ENCODE results near the gene GRM3. TPM values are rescaled to one million over a fixed set of nuclear protein-coding genes. Genes with fewer than 3 reads are reported as not detected.

GRM3 gene
- total RNA-seq, 1 experiment from 2014 or later: not detected

- Mint-ChIP-seq H3K27ac (ENCODE audit: unreplicated experiment) (no peak overlapping the region), H3K36me3 (ENCODE audit: insufficient read depth, unreplicated experiment) (no peaks in the 10 kb centered on the region), H3K27me3 (ENCODE audit: unreplicated experiment) (no peaks in the 10 kb centered on the region), H3K4me3 (ENCODE audit: low read depth, unreplicated experiment) (no peak overlapping the region), H3K9me3 (ENCODE audit: low read depth, unreplicated experiment) (no peaks in the 10 kb centered on the region), H3K4me1 (ENCODE audit: low read depth, unreplicated experiment) (no peaks in the 10 kb centered on the region)
- DNase-seq: no peak
- CTCF ChIA-PET: no interaction called here
- no TSS peak for BruUV-seq (replicated peaks)
- TF ChIP-seq, protein P1, sequence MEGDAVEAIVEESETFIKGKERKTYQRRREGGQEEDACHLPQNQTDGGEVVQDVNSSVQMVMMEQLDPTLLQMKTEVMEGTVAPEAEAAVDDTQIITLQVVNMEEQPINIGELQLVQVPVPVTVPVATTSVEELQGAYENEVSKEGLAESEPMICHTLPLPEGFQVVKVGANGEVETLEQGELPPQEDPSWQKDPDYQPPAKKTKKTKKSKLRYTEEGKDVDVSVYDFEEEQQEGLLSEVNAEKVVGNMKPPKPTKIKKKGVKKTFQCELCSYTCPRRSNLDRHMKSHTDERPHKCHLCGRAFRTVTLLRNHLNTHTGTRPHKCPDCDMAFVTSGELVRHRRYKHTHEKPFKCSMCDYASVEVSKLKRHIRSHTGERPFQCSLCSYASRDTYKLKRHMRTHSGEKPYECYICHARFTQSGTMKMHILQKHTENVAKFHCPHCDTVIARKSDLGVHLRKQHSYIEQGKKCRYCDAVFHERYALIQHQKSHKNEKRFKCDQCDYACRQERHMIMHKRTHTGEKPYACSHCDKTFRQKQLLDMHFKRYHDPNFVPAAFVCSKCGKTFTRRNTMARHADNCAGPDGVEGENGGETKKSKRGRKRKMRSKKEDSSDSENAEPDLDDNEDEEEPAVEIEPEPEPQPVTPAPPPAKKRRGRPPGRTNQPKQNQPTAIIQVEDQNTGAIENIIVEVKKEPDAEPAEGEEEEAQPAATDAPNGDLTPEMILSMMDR (IDR thresholded peaks at IDR 0.05; ENCODE audit: unreplicated experiment): no peak
- intact Hi-C loops (cut with micrococcal nuclease; ENCODE audit: unreplicated experiment): no loop called here
Measured at GRCh38 chr7:86708031-86708680, 64.4 kb downstream of the GRM3 start.

- no peak overlapping the region for H3K27ac Mint-ChIP-seq (ENCODE audit: unreplicated experiment)
- no peak overlapping the region for H3K4me3 Mint-ChIP-seq (ENCODE audit: low read depth, unreplicated experiment)
- no peak for DNase-seq
- H3K4me1 Mint-ChIP-seq (ENCODE audit: low read depth, unreplicated experiment): no peaks in the 10 kb centered on the region
- CTCF ChIA-PET: no interaction called here
- no peaks in the 10 kb centered on the region for H3K27me3 Mint-ChIP-seq (ENCODE audit: unreplicated experiment)
- BruUV-seq (replicated peaks): no TSS peak
- H3K9me3 Mint-ChIP-seq (ENCODE audit: low read depth, unreplicated experiment): no peaks in the 10 kb centered on the region
- intact Hi-C loops (cut with micrococcal nuclease; ENCODE audit: unreplicated experiment): no loop called here
- TF ChIP-seq, protein P1 (IDR thresholded peaks at IDR 0.05; ENCODE audit: unreplicated experiment): no peak
- no peaks in the 10 kb centered on the region for H3K36me3 Mint-ChIP-seq (ENCODE audit: insufficient read depth, unreplicated experiment)
Measured at GRCh38 chr7:86720306-86720705, 76.6 kb downstream of the GRM3 start.

DNA sequence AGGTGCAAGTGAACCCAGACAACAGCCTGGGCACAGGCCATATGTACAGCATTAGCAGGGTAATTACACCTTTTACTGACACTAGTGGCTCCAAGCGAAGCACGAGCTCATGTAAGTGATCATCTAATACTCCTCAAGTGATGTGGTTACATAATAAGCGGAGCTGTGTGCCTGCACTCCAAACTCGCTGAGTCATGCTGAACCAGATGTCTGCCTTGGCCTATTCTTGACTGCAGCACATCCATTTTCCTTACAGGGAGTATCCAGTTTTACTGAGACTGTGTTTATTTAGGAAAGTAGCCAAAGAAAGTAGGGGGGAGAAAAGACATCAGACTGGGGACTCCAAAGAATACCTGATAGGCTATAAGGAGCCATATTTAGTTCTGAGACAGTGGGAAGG lies 90.1 kb downstream of the GRM3 start:
- DNase-seq: no peak

DNA sequence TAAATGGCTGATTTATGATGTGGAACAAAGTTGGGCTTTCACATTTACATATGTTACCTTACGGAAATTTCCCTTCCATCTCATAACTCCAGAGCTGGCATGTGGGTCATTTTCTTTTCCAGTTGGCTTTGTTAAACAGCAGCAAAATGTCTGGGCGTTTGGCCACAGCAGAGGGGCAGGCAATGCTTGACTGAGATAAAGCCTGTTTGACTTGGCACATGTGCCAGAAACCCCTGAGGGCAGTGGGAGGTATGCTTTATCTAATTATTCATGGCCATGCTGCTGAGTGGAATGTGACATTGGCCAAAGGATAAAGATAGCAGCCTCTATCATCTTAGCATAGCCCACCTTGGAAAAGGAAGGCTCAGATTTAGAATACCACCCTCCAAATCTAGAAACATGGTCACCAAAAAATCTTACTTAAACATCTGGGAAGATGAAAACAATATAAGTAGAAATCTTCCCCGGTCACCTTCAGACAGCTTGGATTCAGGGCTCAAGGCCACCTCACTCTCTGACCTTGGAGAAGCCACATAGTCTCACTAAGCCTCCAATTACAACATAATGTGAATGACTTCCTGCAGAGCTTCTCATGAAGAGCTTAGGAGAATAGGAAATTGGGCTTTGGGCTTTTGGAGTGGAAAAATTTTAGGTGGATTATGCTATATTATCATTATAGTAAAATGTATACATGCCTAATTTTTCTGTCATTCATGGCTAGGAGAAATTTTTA lies 101.5 kb downstream of the GRM3 start:
- no peak for DNase-seq
- no peaks in the 10 kb centered on the region for H3K4me1 Mint-ChIP-seq (ENCODE audit: low read depth, unreplicated experiment)
- no peak overlapping the region for H3K27ac Mint-ChIP-seq (ENCODE audit: unreplicated experiment)
- H3K27me3 Mint-ChIP-seq (ENCODE audit: unreplicated experiment): no peaks in the 10 kb centered on the region
- intact Hi-C loops (cut with micrococcal nuclease; ENCODE audit: unreplicated experiment): no loop called here
- H3K4me3 Mint-ChIP-seq (ENCODE audit: low read depth, unreplicated experiment): no peak overlapping the region
- H3K36me3 Mint-ChIP-seq (ENCODE audit: insufficient read depth, unreplicated experiment): no peaks in the 10 kb centered on the region
- TF ChIP-seq, protein P1 (IDR thresholded peaks at IDR 0.05; ENCODE audit: unreplicated experiment): no peak
- BruUV-seq (replicated peaks): no TSS peak
- CTCF ChIA-PET: interaction anchor here (1.2 kb wide), 1 partner anchor 160 kb away, joined by 6 read pairs; no protein-coding TSS in a partner anchor
- no peaks in the 10 kb centered on the region for H3K9me3 Mint-ChIP-seq (ENCODE audit: low read depth, unreplicated experiment)

More for the DNA sequence above, 90.1 kb downstream of the GRM3 start:
- Mint-ChIP-seq H3K9me3 (ENCODE audit: low read depth, unreplicated experiment) (peaks cover 6% of the 10 kb centered on the region), H3K27ac (ENCODE audit: unreplicated experiment) (no peak overlapping the region), H3K36me3 (ENCODE audit: insufficient read depth, unreplicated experiment) (no peaks in the 10 kb centered on the region), H3K27me3 (ENCODE audit: unreplicated experiment) (no peaks in the 10 kb centered on the region), H3K4me1 (ENCODE audit: low read depth, unreplicated experiment) (no peaks in the 10 kb centered on the region), H3K4me3 (ENCODE audit: low read depth, unreplicated experiment) (no peak overlapping the region)
- no TSS peak for BruUV-seq (replicated peaks)
- CTCF ChIA-PET: no interaction called here
- TF ChIP-seq, protein P1 (IDR thresholded peaks at IDR 0.05; ENCODE audit: unreplicated experiment): no peak
- intact Hi-C loops (cut with micrococcal nuclease; ENCODE audit: unreplicated experiment): no loop called here

Measured in Calu3 (cell line).